DMS53 (cell line): ENCODE data around the gene YOD1.
"Not testable (repeated sequence)": the region's sequence is repeated elsewhere in the genome, so short reads cannot be mapped to it uniquely, and the experiment has no call there.

Experiments used
- DNase-seq: peaks from one replicate; lab custom pipeline; 2025; lab: John Stamatoyannopoulos, UW

The YOD1 gene

GRCh38 chr1:207049054-207049453 is 2.0 kb downstream of the YOD1 start:
- no peak for DNase-seq

- DNase-seq: no peak
Observed at GRCh38 chr1:207048041-207048440, 3.0 kb downstream of the YOD1 start.

- no peak for DNase-seq
Observed at GRCh38 chr1:207047505-207047904, 3.5 kb downstream of the YOD1 start.

- no peak for DNase-seq
Observed at GRCh38 chr1:207045453-207045852, 5.6 kb downstream of the YOD1 start.

- not testable (repeated sequence) for DNase-seq
Observed at GRCh38 chr1:207041397-207041796, 9.6 kb downstream of the YOD1 start.

GRCh38 chr1:207040181-207040533 is 10.9 kb downstream of the YOD1 start:
- DNase-seq: no peak

GRCh38 chr1:207039380-207040180 is 11.4 kb downstream of the YOD1 start:
- DNase-seq: no peak

GRCh38 chr1:207036865-207037264 is 14.1 kb downstream of the YOD1 start:
- DNase-seq: no peak

GRCh38 chr1:207035877-207036551 is 15.0 kb downstream of the YOD1 start:
- no peak for DNase-seq

- peak; percentile 28 for DNase-seq
Observed at GRCh38 chr1:207034998-207035397, 16.0 kb downstream of the YOD1 start.

GRCh38 chr1:207034208-207034607 is 16.8 kb downstream of the YOD1 start:
- peak; percentile 65 for DNase-seq

- DNase-seq: peak; percentile 55
Observed at GRCh38 chr1:207033302-207033701, 17.7 kb downstream of the YOD1 start.

GRCh38 chr1:207032528-207033017 is 18.4 kb downstream of the YOD1 start, which contains the start of gene C1orf116:
Gene C1orf116, minus strand, starts transcription at chr1:207032756. Its CDS starts 5,158 bp downstream, at chr1:207027598.
- peak; percentile 98 for DNase-seq

GRCh38 chr1:207031632-207032264 is 19.3 kb downstream of the YOD1 start:
- peak; percentile 85 for DNase-seq

- DNase-seq: peak; percentile 30
Observed at GRCh38 chr1:207031016-207031415, 20.0 kb downstream of the YOD1 start.

- DNase-seq: no peak
Observed at GRCh38 chr1:207030522-207031009, 20.4 kb downstream of the YOD1 start.

GRCh38 chr1:207029701-207030521 is 21.1 kb downstream of the YOD1 start:
- DNase-seq: no peak

GRCh38 chr1:207028884-207029650 is 21.9 kb downstream of the YOD1 start:
- DNase-seq: no peak

- DNase-seq: no peak
Observed at GRCh38 chr1:207027921-207028320, 23.1 kb downstream of the YOD1 start.

GRCh38 chr1:207027206-207027777 is 23.7 kb downstream of the YOD1 start:
- no peak for DNase-seq
